SIG-M5 treated with dmso at 0.1 percent for 504 hours (cell line): ENCODE results near the gene ARL8A.
A peak's percentile ranks its signal among the peaks of the same experiment; 100 is the strongest.
"Not testable (repeated sequence)": the region's sequence is repeated elsewhere in the genome, so short reads cannot be mapped to it uniquely, and the experiment has no call there.

ENCODE experiments used
- DNase-seq: peaks from one replicate; lab custom pipeline; 2025; ENCODE audit not compliant: unreplicated experiment; lab: John Stamatoyannopoulos, UW

The ARL8A gene

GRCh38 chr1:202176949-202177927 lies 32.7 kb upstream of the ARL8A start:
- DNase-seq: no peak

GRCh38 chr1:202173993-202174392 lies 29.5 kb upstream of the ARL8A start:
- DNase-seq: no peak

DNA sequence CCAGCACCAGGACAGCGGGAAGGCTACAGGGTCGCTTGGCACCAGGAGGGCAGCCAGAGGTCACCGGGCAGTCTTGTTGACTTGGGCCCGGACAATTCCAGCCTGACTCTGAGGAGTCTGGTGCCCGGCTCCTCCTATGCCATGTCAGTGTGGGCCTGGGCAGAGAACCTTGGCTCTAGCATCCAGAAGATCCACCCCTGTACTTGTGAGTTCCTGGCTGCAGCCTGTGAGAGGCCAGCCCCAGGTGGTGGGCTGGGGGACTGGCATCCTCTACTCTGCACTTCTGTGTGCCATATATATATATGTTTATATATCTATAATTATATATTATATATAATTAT lies 27.4 kb upstream of the ARL8A start:
- DNase-seq: peak; percentile 46

- DNase-seq: no peak
Observed at GRCh38 chr1:202171292-202172014, 26.9 kb upstream of the ARL8A start.

DNA sequence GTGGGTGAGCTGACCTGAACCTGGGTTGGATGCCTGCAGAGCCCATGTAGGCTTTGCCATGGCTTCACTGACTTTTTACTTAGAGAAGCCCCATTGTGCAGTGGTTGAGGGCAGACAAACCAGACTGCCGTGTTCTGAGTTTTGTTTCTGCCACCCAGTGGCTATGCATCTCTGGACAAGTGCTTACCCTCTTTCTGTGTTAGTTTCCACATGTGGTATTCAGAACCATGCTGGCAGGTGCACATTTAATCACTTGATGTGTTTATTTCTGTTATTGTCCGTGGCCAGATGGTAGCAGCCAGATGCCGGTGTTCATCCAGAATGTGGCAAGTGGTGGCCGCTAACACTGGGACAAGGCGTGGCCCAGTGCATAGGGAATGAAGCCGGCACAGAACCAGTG lies 26.2 kb upstream of the ARL8A start:
- no peak for DNase-seq

DNA sequence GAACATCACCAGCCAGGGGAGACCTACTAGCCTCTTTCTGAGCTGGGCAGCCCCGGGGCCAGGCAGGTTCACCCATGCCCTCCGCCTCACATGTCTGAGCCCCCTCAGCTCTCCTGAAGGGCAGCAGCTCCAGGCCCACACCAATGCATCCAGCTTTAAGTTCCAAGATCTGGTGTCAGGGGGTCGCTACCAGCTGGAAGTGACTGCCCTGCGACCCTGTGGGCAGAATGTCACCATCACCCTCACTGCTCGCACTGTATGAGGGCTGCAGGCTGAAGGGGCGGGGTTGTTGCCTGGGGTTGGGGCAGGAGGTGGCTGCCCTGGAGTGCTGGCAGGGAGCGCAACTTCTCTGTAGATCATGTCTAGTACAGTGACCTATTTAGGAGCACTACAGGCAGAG lies 24.3 kb upstream of the ARL8A start:
- DNase-seq: no peak

GRCh38 chr1:202167708-202168415 lies 23.3 kb upstream of the ARL8A start:
- DNase-seq: no peak

- not testable (repeated sequence) for DNase-seq
Observed at GRCh38 chr1:202167054-202167453, 22.5 kb upstream of the ARL8A start.

GRCh38 chr1:202165942-202166843 lies 21.7 kb upstream of the ARL8A start:
- no peak for DNase-seq

- no peak for DNase-seq
Observed at GRCh38 chr1:202165267-202165941, 20.9 kb upstream of the ARL8A start.

DNA sequence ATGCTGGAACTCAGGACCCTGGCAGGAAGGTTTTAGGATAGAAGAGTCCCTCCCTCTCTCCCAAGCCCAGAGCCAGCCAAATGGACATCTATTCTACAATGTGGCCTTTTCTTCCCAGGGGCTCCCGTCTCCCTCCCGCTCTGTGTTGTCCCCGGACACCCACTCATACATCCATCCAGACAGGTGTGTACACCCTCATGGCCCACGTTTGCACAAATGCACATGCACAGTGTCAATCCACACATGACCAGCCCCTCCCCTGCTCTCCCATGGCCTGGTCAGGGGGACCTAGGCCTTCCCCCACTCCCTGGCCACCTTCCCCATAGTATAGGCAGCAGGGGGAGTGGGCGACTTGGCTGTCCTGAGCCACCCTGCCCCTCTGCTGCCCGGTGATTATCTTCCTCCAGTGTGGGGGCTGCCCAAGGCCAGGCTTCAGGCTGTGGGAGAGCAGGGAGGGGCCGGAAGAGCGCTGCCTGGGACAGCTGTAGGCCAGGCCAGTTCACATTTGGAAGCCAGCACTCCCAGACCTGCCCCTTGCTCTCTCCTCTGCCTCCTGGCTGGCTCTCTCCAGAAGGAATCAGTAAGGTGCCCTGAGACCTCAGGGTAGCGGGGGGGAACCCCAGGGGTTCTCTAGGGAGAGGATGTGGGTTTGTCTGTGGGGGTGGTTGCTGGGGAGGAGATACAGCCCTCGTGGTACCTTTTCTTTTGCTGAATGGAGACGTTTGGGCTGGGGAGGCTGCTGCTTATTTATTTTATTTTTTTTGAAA lies 19.9 kb upstream of the ARL8A start:
- no peak for DNase-seq

- no peak for DNase-seq
Observed at GRCh38 chr1:202163281-202164270, 19.0 kb upstream of the ARL8A start.

GRCh38 chr1:202162418-202163280 lies 18.1 kb upstream of the ARL8A start:
- DNase-seq: peak; percentile 86

DNA sequence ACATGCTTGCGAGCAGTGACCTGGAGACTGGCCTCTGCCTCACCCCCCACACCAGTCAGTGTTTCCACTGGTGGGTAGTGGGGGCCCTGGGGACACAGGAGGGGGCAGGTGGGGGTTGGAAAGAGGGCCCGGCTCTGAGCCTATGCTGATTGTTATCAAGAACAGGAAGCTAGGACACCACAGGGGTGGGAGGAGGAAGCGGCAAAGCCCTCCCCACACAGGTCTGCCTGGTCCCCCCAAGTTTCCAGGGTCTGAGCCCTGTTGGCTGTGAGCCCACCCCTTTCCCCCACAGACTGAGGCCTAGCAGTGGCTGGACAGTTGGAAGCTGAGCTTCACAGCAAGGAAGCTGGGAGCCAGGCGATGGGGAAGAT lies 17.5 kb upstream of the ARL8A start:
- DNase-seq: peak; percentile 86

DNA sequence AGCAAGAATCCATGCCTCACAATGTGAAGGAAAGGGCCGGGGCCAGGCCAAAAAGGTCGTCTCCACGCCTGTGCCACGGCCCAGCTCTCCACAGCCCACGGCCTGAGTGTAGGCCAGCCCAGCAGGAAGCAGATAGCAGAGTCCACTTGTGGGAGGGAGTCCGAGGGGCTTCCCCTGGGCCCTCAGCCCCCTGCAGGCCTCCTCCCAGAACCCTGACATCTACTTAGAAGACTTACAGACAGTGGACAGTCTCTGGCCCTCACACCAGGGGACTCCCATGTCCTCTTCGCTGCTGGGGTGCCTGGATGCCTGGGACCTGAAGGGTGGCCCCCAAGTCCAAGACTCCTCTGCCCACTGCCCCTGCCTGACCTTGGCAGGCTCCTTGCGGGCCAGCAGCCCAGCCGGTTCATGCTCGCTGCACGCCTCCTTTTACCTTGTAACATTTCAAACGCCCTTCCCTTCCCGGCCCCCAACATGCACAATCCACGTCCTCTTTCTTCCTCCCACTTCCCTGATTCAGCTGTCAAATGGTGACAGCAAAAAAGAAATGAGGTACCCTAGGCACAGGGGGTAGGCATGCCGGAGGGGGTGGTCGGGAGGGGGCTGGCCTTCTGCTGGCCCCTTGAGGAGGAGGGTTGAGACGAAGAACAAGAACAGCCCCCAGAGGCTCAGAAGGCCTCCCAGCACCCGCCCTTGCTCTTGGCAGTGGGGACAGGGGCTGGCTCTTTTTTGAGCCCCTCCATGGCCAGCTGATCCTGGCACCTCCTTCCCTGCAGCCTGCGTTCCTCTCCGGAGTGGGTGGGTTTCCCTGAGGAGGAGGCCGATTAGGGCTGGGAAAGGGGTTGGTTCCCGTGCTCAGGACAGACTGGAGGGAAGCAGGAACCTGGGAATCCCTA lies 16.9 kb upstream of the ARL8A start:
- DNase-seq: peak; percentile 75

- peak; percentile 84 for DNase-seq
Observed at GRCh38 chr1:202160377-202160940, 15.9 kb upstream of the ARL8A start, which contains the start of gene PTPN7. Gene PTPN7 (minus strand): TSS chr1:202160602. CDS start chr1:202159402, 1,200 bp downstream.
